Stimulated activated CD4-positive, alpha-beta T cell treated with anti-CD3 and anti-CD28 coated beads, Interleukin-2, amount 100 ng/mL, for 48 hours (primary cell): ENCODE results near the gene RASA2.

ENCODE experiments used
- DNase-seq, 2 donors: peaks; one replicate each; pipeline ENCODE4 v3.0.0-alpha.2; 2020

The RASA2 gene

GRCh38 chr3:141650783-141651182, 164.0 kb downstream of the RASA2 start:
- DNase-seq, result no peak

- DNase-seq, result no peak
Measured at GRCh38 chr3:141651409-141651808, 164.6 kb downstream of the RASA2 start.

- DNase-seq, result no peak
Measured at GRCh38 chr3:141652349-141652748, 165.5 kb downstream of the RASA2 start.

GRCh38 chr3:141653847-141654246, 167.0 kb downstream of the RASA2 start:
- DNase-seq, result no peak

GRCh38 chr3:141655801-141656200, 169.0 kb downstream of the RASA2 start:
- no peak for DNase-seq

GRCh38 chr3:141656771-141657170, 169.9 kb downstream of the RASA2 start:
- DNase-seq, result no peak

GRCh38 chr3:141657516-141657915, 170.7 kb downstream of the RASA2 start:
- DNase-seq, result no peak

- no peak for DNase-seq
Measured at GRCh38 chr3:141659821-141660613, 173.2 kb downstream of the RASA2 start.

GRCh38 chr3:141660614-141660947, 173.8 kb downstream of the RASA2 start:
- DNase-seq, result no peak

GRCh38 chr3:141661229-141662196, 174.7 kb downstream of the RASA2 start:
- no peak for DNase-seq

GRCh38 chr3:141663993-141664392, 177.2 kb downstream of the RASA2 start:
- DNase-seq, result no peak
